Measurements from ENCODE around the gene GSG1L2.

Gene GSG1L2

GRCh38 chr17:9821921-9822320 is at the start of gene GSG1L2:
Gene GSG1L2, minus strand, starts transcription at chr17:9822079. Its CDS starts 8 bp downstream, at chr17:9822071.
- Mint-ChIP-seq H3K27me3 (peaks cover 16% of the 10 kb centered on the region), H3K4me3 (no peak within 1 kb of the TSS), H3K36me3 (ENCODE audit: low read depth) (no peaks in the 10 kb centered on the region), H3K9me3 (no peaks in the 10 kb centered on the region), H3K27ac (no peak within 1 kb of the TSS), H3K4me1 (ENCODE audit: low read depth) (no peaks in the 10 kb centered on the region)
- DNase-seq: no peak

DNA sequence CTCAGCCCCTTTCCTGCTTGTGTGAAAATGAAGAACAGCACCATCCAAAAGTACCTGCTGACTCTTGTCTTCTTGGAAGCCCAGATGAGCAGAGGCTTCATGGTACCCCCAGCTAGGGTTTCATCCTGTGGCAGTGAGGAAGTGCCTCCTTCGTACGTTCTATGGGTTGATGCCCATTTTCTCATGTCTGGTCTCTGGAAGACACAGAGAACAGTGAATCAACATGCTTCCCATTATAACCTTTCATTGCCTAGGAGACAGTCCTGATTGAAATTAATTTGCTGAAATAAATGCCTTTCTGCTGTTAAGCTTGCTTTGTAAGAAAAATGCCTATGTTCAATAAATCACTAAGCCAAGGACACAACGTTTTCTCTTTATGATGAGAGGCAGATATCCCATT is 46.7 kb upstream of the GSG1L2 start:
- DNase-seq: no peak
- Mint-ChIP-seq H3K27me3 (peaks cover 10% of the 10 kb centered on the region), H3K4me3 (no peak overlapping the region), H3K9me3 (no peaks in the 10 kb centered on the region), H3K27ac (no peak overlapping the region), H3K36me3 (ENCODE audit: low read depth) (no peaks in the 10 kb centered on the region), H3K4me1 (ENCODE audit: low read depth) (no peaks in the 10 kb centered on the region)

GRCh38 chr17:9865586-9865985 is 43.7 kb upstream of the GSG1L2 start:
- Mint-ChIP-seq H3K4me1 (ENCODE audit: low read depth) (no peaks in the 10 kb centered on the region), H3K4me3 (no peak overlapping the region), H3K36me3 (ENCODE audit: low read depth) (no peaks in the 10 kb centered on the region), H3K27me3 (peaks cover 14% of the 10 kb centered on the region), H3K27ac (no peak overlapping the region), H3K9me3 (peaks cover 2% of the 10 kb centered on the region)
- no peak for DNase-seq

GRCh38 chr17:9862949-9863348 is 41.1 kb upstream of the GSG1L2 start:
- Mint-ChIP-seq H3K27ac (no peak overlapping the region), H3K36me3 (ENCODE audit: low read depth) (no peaks in the 10 kb centered on the region), H3K4me1 (ENCODE audit: low read depth) (no peaks in the 10 kb centered on the region), H3K4me3 (no peak overlapping the region), H3K9me3 (peaks cover 4% of the 10 kb centered on the region), H3K27me3 (peaks cover 12% of the 10 kb centered on the region)
- DNase-seq: no peak

DNA sequence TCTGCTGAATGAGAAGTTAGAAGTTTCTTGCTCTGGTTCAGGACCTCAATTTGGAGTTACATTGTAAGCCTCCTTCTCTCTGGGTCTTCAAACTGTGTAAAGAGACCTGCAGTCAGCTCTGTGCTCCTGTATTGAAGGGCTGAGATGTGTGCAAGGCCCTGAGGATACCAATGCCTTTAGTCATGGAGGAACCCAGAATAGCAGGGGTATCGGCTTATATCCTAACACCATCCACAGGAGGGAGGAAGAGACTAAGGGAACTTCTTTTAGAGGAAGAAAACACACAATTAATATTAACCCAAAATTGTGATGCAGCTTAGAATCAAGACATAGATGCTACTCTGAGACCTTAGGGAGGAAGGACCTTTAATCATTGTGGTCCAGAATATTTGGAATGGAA is 40.3 kb upstream of the GSG1L2 start:
- H3K4me1 Mint-ChIP-seq (ENCODE audit: low read depth): no peaks in the 10 kb centered on the region
- no peak overlapping the region for H3K27ac Mint-ChIP-seq
- no peaks in the 10 kb centered on the region for H3K36me3 Mint-ChIP-seq (ENCODE audit: low read depth)
- no peak overlapping the region for H3K4me3 Mint-ChIP-seq
- peaks cover 5% of the 10 kb centered on the region for H3K9me3 Mint-ChIP-seq
- H3K27me3 Mint-ChIP-seq: peaks cover 9% of the 10 kb centered on the region
- no peak for DNase-seq

GRCh38 chr17:9860851-9861250 is 39.0 kb upstream of the GSG1L2 start:
- no peak overlapping the region for H3K4me3 Mint-ChIP-seq
- peaks cover 9% of the 10 kb centered on the region for H3K27me3 Mint-ChIP-seq
- no peak overlapping the region for H3K27ac Mint-ChIP-seq
- H3K9me3 Mint-ChIP-seq: peaks cover 5% of the 10 kb centered on the region
- DNase-seq: no peak
- no peaks in the 10 kb centered on the region for H3K36me3 Mint-ChIP-seq (ENCODE audit: low read depth)
- no peaks in the 10 kb centered on the region for H3K4me1 Mint-ChIP-seq (ENCODE audit: low read depth)

DNA sequence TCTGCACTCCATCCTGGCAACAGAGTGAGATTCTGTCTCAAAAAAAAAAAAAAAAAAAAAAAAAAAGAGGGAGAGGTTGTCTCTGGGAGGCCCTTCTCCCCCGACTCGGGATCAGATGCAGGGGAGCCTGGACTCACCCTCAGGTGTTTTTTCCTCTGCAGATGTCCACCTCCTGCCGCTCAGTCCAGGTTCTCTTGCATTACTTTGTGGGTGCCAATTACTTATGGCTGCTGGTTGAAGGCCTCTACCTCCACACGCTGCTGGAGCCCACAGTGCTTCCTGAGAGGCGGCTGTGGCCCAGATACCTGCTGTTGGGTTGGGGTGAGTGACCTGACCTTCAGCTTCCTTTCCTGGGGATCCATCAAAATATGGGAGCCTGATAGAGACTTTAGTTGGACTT is 37.9 kb upstream of the GSG1L2 start:
- peaks cover 9% of the 10 kb centered on the region for H3K27me3 Mint-ChIP-seq
- no peak overlapping the region for H3K27ac Mint-ChIP-seq
- peaks cover 5% of the 10 kb centered on the region for H3K9me3 Mint-ChIP-seq
- DNase-seq: no peak
- H3K4me1 Mint-ChIP-seq (ENCODE audit: low read depth): no peaks in the 10 kb centered on the region
- no peak overlapping the region for H3K4me3 Mint-ChIP-seq
- no peaks in the 10 kb centered on the region for H3K36me3 Mint-ChIP-seq (ENCODE audit: low read depth)

GRCh38 chr17:9855036-9855435 is 33.2 kb upstream of the GSG1L2 start:
- DNase-seq: no peak

GRCh38 chr17:9854255-9854654 is 32.4 kb upstream of the GSG1L2 start:
- no peak for DNase-seq
- H3K27ac Mint-ChIP-seq: no peak overlapping the region
- H3K36me3 Mint-ChIP-seq (ENCODE audit: low read depth): no peaks in the 10 kb centered on the region
- no peak overlapping the region for H3K4me3 Mint-ChIP-seq
- H3K27me3 Mint-ChIP-seq: peaks cover 2% of the 10 kb centered on the region
- no peaks in the 10 kb centered on the region for H3K4me1 Mint-ChIP-seq (ENCODE audit: low read depth)
- peaks cover 4% of the 10 kb centered on the region for H3K9me3 Mint-ChIP-seq

More at GRCh38 chr17:9855036-9855435, 33.2 kb upstream of the GSG1L2 start:
- Mint-ChIP-seq H3K4me1 (ENCODE audit: low read depth) (no peaks in the 10 kb centered on the region), H3K9me3 (peaks cover 4% of the 10 kb centered on the region), H3K27me3 (peaks cover 2% of the 10 kb centered on the region), H3K27ac (no peak overlapping the region), H3K4me3 (no peak overlapping the region), H3K36me3 (ENCODE audit: low read depth) (no peaks in the 10 kb centered on the region)

DNA sequence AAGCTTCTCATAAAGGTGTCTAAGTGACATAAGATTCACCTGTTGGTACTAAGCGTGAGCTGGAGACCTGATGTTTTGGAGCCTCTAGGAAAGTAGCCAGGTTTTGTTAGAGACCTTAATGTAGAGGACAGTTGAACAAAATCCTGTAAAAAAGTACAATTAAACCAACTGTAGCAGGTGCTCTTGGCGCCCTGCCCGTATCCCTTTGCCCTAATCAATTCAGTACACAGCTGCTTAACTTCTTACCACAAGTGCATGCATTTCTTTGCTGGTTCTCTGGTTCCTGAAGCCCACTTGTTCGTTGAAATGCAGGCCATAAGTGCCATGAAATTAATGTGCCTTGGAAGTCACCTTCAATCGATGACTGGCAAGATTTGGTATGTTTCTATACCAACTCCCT is 28.3 kb upstream of the GSG1L2 start:
- Mint-ChIP-seq H3K4me3 (no peak overlapping the region), H3K9me3 (no peaks in the 10 kb centered on the region), H3K27ac (no peak overlapping the region), H3K27me3 (peaks cover 16% of the 10 kb centered on the region), H3K36me3 (ENCODE audit: low read depth) (no peaks in the 10 kb centered on the region), H3K4me1 (ENCODE audit: low read depth) (no peaks in the 10 kb centered on the region)
- no peak for DNase-seq

DNA sequence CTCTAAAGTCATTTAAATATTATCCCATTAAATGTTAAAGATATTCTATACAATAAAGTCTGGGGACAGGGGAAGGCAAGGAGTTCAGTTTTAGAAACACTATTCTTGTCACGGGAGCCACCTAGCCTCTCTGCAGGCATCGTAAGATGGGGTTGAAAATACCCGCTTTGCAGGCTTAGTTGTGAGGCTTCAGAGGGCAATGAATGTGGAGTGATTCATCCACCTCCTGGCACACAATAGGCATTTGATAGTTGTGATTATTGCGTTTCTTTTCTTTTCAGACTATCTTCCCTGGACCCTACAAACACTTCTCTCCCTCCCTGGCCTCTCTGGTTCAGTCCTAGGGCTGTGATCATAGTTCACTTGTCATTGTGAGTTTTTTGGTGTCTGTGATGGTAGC is 23.4 kb upstream of the GSG1L2 start:
- H3K4me3 Mint-ChIP-seq: no peak overlapping the region
- H3K4me1 Mint-ChIP-seq (ENCODE audit: low read depth): no peaks in the 10 kb centered on the region
- DNase-seq: no peak
- no peaks in the 10 kb centered on the region for H3K9me3 Mint-ChIP-seq
- H3K27me3 Mint-ChIP-seq: peaks cover 14% of the 10 kb centered on the region
- H3K36me3 Mint-ChIP-seq (ENCODE audit: low read depth): no peaks in the 10 kb centered on the region
- no peak overlapping the region for H3K27ac Mint-ChIP-seq

- Mint-ChIP-seq H3K9me3 (no peaks in the 10 kb centered on the region), H3K36me3 (ENCODE audit: low read depth) (no peaks in the 10 kb centered on the region), H3K27me3 (peaks cover 14% of the 10 kb centered on the region), H3K4me1 (ENCODE audit: low read depth) (no peaks in the 10 kb centered on the region), H3K4me3 (no peak overlapping the region), H3K27ac (no peak overlapping the region)
- DNase-seq: no peak
Measured at GRCh38 chr17:9844153-9844552, 22.3 kb upstream of the GSG1L2 start.

DNA sequence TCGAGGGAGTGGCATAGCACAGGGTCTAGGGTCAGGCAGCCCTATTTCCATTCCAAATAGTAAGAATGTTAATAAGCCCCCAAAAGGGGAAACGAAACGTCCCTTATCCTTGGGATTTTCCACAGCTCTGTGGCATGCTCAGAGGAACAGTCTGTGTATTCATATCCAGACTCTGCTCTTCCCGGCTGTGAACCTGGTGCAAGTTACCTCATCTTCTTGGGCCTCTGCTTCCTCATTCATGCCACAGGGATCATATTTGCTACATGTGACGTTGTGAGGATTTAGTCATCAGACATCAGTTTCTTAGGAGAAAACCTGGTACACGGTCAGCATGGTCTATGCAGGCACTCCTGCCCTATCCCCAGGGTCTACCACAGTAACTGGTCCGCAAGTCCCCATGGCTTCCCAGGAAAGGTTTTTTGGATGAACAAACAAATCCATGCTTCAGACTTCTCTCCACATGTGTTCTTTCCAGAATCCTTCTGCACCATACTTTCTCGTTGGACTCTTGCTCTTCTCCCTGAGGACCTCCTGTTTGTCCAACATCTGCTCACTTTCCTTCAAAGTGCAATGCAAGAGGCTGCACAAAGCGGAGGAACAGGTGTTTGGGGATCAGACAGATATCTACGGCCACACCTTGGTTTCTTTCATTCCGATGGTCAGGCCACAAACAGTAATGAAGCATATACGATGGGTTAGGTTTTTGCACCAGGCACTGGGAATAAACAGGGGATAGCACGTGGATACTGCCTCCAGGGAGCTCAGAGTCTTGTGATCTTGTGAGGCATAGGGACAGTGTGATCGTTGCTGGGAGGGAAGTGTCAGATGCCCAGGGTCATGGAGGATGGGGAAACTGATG is 21.5 kb upstream of the GSG1L2 start:
- Mint-ChIP-seq H3K4me3 (no peak overlapping the region), H3K9me3 (no peaks in the 10 kb centered on the region), H3K27ac (no peak overlapping the region), H3K36me3 (ENCODE audit: low read depth) (no peaks in the 10 kb centered on the region), H3K27me3 (peaks cover 19% of the 10 kb centered on the region), H3K4me1 (ENCODE audit: low read depth) (no peaks in the 10 kb centered on the region)
- DNase-seq: no peak

DNA sequence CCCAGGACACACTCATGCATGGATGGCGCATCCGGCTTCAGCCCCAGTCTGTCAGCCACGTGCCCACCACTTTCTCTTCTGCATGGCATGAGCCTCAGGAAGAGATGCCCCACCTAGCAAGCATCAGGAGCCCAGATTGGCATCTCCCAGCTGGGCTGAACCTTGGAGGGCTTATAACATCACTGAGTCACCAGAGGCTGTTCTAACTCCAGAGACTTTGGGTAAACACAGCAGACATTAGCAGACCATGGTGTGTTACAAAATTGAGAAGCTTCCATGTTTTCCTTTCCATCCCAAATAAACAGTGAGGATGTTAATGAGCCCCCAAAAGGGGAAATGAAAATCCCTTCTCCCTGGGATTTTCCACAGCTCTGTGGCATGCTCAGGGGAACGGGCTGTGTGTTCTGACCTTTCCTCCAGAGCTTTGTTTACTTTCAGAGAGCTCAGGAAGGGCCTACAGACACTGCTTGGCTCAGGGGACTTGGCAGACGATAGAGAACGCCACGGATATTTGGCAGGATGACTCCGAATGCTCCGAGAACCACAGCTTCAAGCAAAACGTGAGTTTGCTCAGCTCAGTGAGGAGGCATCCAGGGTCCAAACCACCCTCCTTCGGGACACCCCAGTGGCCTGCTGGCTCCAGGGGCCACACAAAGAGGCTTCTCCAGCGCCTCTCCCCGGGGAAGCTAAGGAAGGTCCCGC is 20.3 kb upstream of the GSG1L2 start:
- Mint-ChIP-seq H3K9me3 (no peaks in the 10 kb centered on the region), H3K36me3 (ENCODE audit: low read depth) (no peaks in the 10 kb centered on the region), H3K4me1 (ENCODE audit: low read depth) (no peaks in the 10 kb centered on the region), H3K27me3 (peaks cover 16% of the 10 kb centered on the region), H3K27ac (no peak overlapping the region), H3K4me3 (no peak overlapping the region)
- no peak for DNase-seq

- no peak for DNase-seq
- Mint-ChIP-seq H3K27me3 (peaks cover 11% of the 10 kb centered on the region), H3K4me1 (ENCODE audit: low read depth) (no peaks in the 10 kb centered on the region), H3K27ac (no peak overlapping the region), H3K36me3 (ENCODE audit: low read depth) (no peaks in the 10 kb centered on the region), H3K4me3 (no peak overlapping the region), H3K9me3 (no peaks in the 10 kb centered on the region)
Measured at GRCh38 chr17:9839433-9839832, 17.6 kb upstream of the GSG1L2 start.

Data from activated T-cell treated with anti-CD3 and anti-CD28 coated beads, Interleukin-2, amount 50 U/mL, for 24 hours (primary cell).